GM18519 (cell line): ENCODE data around the gene NOL4L.
"Not testable (repeated sequence)": the region's sequence is repeated elsewhere in the genome, so short reads cannot be mapped to it uniquely, and the experiment has no call there.

Source experiments
- ATAC-seq: cut with Tn5 transposase; IDR thresholded peaks from one replicate; pipeline ENCODE4 v1.9.1; 2021; ENCODE audit warnings: mild to moderate bottlenecking, moderate library complexity; ENCODE audit not compliant: unreplicated experiment, low FRiP score

Gene NOL4L

DNA sequence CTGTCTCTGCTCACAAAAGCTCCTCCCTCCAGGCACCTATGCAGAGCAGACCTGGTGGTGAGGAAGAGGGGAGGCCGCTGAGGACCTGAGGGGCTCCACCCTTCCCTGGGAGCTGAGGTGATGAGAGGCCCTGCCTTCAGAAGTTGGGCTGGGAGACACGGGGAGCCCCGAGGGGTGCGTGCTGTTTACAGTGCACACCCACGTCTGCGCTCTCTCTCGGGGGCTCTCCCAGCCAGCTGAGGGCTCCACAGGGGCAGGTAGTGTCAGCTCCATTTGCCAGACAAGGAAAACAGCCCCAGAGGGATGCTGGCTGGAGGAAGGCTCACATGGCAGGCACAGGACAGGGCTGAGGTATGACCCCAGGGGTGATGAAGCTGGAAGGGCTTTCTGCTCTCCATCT is 13.5 kb upstream of the NOL4L start:
- ATAC-seq: no peak

DNA sequence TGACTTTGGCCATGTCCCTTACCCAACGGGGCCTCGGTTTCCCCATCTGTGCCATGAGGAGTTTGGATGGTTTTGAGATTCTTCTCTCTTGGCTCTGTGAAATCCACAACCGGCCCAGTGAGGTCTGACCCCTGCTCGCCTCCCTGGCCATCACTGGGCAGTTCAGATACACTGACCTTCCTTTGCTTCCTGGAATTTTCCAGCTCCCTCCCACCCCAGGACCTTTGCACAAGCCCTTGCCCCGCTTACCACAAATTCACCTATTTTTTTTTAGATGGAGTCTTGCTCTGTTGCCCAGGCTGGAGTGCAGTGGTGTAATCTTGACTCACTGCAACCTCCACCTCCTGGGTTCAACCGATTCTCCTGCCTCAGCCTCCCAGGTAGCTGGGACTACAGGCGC is 12.6 kb upstream of the NOL4L start:
- no peak for ATAC-seq

DNA sequence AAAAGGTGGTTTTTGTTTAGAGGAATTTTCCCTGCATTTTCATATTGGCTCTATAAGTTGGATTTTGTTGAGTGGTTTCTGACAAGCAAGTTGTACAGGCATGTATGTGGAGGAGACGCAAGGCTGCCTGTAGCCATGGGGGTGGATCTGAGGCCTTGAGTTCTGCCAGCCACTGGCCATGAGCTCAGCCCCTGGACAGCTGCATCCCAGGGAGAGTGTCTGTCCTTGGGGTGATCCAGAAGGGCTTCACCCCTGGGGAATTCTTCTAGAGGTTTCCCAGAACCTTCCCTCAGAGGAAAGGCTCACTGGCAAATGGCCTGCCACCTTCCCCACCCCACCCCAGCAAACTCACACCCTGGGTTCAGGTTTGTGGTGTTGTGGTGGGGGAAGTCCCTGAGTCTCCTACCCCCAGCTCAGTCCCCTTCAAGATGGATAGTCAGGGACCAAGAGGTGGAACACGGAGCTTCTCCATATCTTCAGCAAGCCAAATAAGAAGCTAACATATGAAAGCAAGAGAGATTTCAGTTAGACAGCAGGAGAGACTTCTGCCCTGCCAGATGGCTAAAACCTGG is 11.6 kb upstream of the NOL4L start:
- ATAC-seq: no peak

DNA sequence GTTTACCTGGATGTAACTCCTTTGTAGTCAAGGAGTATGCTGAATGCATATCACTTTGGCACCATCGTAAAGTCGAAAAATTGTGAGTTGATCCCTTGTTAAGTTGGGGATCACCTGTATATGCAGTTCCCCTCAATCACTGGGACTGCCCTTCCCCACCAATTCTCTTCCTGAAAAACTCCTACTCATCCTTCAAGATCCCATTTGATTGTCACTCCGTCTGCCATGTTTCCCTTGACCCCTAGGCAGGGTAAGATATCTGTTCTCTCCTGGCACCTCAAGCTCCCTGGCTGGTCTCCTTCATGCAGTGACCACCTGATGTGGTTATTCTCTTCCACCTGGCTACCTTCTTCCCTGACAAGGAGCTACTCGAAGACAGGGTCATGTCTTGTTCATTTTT is 10.0 kb upstream of the NOL4L start:
- no peak for ATAC-seq

DNA sequence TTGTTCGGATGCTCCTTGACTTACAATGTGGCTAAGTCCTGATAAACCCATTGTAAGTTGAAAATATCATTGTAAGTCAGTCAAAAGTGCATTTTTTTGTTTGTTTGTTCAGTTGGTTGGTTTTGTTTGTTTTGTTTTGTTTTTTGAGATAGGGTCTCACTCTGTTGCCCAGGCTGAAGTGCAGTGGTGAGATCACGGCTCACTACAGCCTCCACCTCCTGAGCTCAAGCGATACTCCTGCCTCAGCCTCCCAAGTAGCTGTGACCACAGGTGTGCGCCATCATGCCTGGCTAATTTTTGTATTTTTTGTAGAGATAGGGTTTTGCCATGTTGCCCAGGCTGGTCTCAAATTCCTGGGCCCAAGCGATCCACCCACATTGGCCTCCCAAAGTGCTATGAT is 9.5 kb upstream of the NOL4L start:
- ATAC-seq: not testable (repeated sequence)

DNA sequence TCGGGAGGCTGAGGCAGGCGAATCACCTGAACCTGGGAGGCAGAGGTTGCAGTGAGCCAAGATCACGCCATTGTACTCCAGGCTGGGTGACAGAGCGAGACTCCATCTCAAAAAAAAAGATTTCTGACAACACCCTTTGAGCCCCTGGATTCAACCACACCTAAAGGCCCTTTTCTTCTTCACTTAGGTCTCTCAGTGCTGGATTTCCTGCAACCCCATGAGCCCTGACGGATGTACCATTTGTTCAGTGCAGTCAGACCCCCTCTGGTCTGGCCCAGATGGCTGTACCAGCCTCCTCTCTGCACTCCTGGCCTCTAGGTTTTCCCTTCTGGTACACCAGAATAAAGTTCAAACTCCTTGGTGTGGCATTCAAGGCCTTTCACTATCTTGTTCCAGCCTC is 9.1 kb upstream of the NOL4L start:
- no peak for ATAC-seq

DNA sequence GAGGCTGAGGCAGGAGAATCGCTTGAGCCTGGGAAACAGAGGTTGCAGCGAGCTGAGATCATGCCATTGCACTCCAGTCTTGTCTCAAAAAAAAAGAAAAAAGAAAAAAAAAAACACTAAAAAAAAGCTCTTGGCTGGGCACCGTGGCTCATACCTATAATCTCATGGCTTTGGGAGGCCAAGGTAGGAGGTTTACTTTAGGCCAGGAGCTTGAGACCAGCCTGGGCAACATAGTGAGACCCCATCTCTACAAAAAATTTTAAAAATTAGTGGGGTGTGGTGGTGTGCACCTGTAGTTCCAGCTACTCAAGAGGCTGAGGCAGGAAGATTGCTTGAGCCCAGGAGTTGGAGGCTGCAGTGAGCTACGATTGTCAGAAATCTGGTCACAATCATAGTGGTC is 7.5 kb upstream of the NOL4L start:
- not testable (repeated sequence) for ATAC-seq

DNA sequence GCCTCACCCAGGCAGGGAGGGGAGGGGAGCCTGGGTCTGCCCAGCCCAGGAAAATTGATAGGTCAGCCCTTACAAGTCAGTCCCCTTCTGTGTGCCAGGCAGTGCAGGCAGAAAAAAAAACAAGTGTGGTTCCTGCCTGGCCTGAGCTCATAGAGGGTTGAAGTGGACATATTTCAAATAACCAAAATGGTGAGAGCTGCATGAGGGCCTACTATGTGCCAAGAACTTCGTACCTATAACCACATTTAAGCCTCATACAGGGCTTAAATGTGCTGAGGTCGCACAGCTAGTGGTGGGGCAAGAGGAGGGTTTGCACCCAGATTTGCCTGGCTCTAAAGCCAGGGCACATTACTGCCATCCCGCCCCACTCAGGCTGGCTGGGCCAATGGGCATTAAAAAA is 6.9 kb upstream of the NOL4L start:
- ATAC-seq: no peak

DNA sequence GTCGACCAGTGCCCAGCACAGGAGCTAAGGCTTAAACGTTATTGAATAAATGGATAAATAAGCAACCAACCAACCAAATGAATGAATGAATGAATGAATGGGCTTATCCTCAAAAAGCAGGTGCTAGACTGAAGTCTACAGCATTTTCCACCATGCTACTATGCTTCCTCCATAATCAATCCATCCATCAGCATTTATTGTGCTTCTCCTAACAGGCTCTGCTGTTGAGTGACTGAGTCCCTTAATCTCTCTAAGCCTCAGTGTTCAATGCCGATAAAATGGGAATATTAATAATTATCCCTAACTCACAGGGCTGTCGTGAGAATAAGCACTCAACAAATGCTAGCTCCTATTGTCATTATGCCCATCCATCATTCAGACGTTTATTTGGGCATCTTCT is 4.6 kb upstream of the NOL4L start:
- no peak for ATAC-seq

DNA sequence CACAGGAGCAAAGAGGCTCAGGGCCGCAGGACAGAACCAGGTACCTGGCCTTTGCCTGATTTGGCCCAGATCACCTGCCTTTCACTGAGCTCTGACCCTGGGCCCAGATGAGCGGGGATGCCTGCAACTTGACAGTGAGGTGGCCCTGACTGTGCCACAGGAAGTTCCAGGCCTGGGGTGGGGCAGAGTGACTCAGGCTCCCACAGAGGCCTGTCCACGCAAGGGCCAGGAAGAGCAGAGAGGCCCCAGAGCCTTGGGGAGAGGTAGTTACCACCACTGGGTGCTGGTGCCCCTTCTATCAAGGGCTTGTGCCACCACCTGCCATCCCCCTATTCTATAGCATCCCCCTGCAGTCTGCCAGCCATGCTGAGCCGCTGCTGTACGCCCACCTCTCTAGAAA is 4.1 kb upstream of the NOL4L start:
- no peak for ATAC-seq

DNA sequence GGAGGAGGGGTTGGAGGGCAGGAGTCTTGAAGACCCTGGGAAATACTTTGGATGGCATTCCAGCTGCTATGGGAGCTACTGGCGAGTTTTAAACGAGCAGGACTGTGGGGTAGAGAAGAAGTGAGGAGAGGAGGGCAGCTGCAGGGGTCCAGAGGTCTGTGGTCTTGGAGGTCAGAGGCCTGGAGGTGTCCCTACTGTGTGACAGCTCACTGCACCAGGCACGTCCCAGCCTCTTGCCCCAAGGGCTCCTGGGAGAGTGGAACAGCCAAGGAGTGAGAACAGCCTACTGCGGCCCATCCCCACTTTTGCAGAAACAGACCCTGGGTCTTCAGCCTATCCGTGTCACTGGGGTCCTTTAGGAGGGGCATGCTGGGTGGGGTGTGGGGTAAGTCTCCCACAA is 2.9 kb upstream of the NOL4L start:
- ATAC-seq: no peak

DNA sequence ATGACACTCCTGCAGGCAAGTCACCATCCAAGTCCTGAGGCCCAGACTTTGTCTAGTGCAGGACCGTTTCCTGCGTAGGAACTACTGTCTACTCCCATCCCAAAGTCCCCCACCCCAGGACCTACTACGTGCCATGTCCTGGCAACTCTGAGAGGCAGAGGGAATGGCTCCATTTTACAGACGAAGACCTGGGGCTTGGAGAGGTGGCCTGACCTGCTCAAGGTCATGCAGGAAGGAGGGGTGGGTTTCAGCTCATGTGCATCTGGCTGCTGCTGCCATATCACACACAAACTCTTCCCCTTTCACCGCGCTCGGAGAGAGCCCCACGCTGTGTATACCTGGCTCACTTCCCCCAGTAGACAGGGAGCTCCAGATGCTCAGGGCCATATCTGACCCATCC is 1.2 kb upstream of the NOL4L start:
- ATAC-seq: no peak

DNA sequence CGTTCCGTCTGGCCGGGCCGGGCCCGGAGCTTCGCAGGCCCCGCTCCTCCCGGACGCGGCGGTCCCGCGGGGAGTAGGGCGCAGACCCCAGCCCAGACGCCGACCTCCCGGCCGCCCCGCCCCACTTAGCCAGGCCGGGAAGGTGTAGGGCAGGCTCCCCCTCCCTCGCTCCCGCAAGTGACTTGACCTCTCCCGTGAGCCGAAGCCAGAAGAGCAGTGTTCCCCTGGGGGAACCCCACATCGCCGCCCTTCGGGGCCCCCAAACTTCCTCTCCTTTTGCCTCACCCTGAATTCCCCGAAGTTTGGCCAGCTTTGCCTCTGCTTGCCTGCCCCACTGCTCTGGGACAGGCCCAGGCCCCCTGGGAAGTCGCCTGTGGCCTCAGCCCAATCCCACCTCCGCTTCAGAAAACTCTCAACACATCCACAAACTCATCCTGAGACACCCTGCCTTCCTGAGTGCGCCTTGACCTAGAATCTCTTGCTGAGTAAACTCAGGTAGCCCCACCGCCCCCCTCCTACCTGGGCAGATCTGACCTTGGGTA is 524 bp upstream of the NOL4L start:
- no peak for ATAC-seq

DNA sequence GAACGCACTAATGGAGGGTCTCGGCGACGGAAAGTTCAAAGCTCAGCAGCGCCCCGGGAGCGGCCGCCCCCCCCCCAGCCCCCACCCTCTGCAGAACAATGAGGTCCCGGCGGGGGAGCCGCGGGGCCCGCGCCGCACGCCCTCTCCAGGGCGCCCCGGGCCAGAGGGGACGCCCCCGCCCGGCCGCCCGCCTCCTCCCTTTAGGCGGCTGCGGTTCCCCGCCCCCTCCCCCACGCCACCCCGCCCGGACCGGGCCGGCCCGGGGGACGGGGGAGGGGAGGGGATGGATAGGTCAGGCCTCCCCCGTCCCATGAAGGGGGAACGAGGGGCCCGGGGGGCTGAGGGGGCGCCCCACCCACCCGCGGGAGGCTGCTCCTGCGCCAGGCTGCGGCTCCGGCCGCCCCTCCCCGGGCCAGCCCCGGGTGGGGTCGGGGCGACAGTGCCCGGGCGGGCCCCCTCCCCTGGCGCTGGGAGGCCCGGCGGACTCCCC is 1.5 kb downstream of the NOL4L start:
- ATAC-seq: no peak

DNA sequence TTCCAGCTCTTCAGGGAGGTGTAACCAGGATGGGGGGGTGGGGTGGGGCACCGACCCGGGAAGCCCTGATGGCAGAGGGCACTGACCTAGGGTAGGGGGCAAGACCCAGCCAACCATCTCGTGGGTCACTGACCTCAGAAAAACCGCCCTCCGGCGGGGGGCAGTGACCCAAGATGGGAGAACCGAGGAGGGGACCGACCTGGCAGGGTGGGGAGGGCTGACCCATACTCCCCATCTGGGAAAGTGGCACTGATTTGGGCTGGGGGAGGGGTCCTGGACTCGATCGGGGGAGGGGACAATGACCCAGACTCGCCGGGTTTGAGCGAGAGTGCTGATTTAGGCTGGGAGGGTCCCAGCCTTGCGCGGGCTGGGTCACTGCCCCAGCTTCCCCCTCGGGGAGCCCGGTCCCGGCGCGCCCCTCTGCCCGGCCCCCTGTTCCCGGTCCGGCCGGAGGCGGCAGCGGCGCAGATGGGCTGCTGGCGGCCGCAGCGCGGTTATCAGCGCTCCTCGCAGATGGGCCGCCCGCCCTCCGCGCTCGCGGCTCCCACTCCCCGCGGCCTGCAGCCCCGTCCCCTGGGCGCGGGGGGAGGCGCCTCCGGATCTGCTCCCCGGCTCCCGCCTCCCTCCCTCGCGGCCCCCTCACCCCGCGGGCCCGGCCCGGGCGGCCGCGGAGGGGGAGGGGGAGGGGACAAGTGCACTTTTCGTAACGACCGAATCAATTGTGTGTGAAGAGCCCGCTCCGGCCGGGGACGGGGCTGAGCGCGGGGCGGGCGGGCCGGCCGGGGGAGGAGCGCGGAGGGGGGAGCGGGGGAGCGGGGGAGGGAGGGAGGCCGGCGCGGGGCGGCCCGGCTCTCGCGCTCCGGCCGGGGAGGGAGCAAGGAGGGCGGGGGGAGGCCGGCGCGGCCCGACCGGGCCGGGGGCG is 2.2 kb downstream of the NOL4L start:
- no peak for ATAC-seq

DNA sequence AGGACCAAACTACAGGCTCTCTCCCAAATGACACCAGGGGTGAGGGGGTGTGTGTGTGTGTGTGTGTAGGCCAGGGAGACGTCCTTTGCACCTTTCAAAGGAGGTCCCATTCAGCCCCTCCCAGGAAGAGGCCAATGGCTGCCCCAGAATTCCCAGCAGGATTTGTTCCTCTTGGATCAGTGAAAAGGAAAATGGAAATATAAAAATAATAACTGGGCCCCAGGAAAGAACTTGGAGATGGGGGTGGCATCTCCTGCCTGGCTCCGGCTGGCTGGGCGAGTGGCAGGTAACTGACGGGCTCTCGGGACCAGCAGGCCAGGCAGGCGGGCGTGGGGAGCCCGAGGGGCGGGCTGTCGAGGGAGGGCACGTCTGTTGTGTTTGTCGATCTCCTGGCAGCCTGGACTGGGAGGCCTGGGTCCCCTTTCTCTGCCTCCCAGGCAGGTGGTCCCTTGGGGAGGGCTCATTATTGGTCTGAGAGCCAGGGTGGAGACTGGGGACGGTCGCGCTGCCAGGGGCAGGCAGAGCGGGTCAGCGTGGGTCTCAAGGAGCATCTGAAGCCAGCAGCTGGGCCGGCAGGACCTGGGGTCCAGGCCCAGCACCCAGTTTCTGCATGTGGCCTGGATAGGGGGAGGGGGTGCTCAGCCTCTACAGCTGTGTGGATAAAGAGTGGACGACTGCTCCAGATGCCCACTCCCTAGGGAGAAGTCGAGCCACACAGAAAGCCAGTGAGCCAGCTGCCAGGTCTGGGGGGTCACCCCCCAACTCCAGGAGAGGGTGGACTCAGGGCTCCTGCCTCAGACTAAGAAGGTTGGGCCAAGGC is 3.1 kb downstream of the NOL4L start:
- no peak for ATAC-seq

DNA sequence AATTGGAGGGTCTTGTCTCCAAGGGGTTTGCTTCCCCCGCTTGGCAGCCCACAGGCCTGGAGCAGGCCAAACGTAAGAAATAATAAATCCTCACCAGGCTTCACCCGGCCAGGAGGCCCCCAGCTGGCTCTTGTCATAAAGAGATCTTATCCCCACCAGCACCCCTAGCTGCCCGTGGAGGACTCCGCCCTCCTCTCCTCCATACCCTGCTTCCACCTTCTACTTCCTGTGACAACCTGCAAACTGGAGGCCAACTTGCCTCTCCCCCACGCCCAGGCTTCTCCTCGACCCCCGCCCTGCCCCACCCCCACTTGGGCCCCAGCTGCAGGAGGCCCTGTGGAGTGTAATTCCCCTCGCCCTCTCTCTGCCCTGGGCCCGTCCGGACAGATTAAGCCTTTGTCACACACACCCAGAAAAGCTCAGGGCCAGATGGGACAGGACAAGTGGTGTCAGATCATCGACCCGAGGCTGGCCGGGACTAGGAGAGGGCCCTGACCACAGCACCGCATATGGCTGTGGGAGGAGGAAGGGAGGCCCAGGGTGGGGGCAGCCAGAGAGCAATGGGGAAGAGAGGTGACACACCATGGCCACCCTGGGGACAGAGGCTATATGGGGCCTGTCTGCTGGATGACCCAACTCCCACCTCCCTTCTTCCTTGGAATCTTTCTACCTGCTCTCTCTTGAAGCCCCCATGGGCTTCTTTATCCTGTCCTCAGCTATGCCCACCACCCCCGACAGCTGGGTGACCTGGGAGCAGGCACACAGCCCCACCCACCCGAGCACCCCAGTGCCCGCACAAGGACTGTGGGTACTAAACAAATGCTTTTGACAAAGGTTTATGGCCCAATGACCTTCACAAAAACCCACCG is 3.9 kb downstream of the NOL4L start:
- ATAC-seq: no peak

DNA sequence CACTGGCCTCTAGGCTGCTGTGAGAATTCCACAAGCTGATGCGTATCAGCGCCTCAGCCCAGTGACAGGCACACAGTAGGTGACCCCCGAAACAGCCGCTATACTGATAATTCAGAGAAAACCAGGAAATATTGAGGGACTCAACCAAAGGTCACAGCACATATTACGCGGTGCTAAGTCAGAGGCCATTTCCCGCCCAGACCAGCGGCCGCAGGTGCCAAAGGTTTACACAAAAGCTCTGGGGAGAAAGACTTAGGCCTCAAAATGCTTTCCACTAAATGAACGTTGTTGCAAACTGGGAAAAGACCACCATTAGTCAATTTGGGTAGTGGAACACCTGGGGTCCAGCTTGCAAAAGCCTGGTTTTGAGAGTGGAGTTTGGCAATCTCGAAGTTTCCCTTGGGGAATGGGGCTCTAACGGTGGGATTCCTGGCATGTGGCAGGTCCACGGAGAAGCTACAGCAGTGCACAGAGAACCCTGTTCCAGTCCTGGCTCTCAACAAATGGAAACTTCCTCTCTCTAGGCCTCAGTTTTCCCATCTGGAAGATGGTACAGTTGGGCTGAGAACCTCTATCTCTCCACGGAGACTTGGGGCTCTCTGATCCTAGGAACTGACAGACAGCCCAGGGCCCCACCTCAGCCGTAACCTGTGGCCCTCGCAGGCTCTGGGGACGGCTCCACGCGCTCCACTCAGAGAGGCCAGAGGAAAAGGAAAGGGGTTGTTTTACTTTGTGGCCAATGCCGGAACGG is 4.7 kb downstream of the NOL4L start:
- no peak for ATAC-seq

DNA sequence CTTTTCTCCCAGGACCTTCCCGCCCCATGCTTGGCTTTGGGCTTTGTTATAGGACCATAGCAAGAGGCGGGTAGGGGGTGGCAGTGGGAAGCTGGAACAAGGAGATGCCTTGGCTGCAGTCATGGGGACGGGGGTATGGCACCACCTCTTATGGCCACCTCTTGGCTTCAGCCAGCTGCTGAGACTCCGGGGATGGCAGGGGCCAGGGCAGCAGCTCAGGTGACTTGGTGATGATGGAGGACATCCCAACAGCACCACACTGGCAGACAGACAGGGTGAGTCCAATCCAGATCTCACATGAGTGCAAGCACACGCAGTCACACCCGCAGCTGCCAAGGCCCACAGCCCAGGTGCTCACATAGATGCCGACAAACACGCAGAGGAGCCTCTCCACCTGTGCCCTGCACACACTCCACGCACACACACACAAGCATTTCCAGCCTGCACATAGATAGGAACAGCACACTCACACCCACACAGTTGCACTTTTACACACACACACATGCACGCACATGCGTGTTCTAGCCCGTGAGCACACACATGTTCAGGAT is 6.2 kb downstream of the NOL4L start:
- no peak for ATAC-seq
